Measurements from ENCODE around the gene CYP27C1. TPM values are rescaled to one million over a fixed set of nuclear protein-coding genes. Genes with fewer than 3 reads are reported as not detected.

CYP27C1 gene
- total RNA-seq, 1 experiment from 2014 or later = not detected

DNA sequence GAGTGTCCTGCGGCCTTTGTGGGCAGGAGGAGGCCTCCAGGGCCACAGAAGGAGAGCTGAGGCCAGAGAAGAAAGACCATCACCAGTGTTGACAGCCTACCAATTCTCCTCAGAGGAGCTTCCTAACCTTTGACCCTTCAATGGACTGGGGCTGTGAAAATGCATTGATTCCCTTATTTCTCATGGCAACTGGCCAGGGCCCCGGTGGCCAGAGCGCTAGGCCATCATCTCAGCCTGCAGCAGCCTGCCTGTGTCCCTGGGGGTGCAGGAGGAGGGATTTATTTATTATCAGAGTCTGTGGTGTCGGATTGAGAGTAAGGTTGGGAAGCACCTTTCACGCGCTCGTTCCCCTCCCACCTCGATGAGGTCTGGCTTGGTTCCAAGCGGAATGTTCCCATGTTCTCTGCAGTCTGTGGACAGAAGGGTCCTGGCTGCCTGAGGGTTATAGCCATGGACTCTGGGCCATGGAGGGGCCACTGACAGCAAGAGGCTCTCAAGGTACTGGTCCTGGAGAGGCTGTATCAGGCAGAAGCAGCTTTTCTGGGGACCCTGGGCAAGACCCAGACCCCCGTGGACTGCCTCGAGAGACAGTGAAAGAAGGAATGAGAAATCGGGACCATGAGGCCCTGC lies 53.8 kb downstream of the CYP27C1 start:
- no peaks in the 10 kb centered on the region for H3K9me3 ChIP-seq (ENCODE audit: control insufficient read depth in 1 of 2, insufficient read depth in 1 of 2, low read depth in 1 of 2, low read length in 2 of 2)
- H3K9ac ChIP-seq (ENCODE audit: low read length) = no peak overlapping the region
- no peaks in the 10 kb centered on the region for H3K36me3 ChIP-seq (ENCODE audit: control insufficient read depth in 1 of 2, insufficient read depth in 2 of 2, low read length in 2 of 2)
- RAD21 ChIA-PET (ENCODE audit: low non-redundant PET in 1 of 2, low total read pairs in 2 of 2, uncharacterized antibody in 2 of 2, unreplicated experiment in 2 of 2) = no interaction called here
- no peak overlapping the region for H3K4me3 ChIP-seq (replicated peaks in 1 of 2; ENCODE audit: low read depth in 1 of 2, low read length in 2 of 2)
- no peaks in the 10 kb centered on the region for H3K4me1 ChIP-seq (ENCODE audit: control insufficient read depth in 1 of 2, insufficient read depth in 2 of 2, low read length in 2 of 2)
- H3K27ac ChIP-seq (ENCODE audit: low read depth, low read length) = no peak overlapping the region
- CTCF ChIA-PET = interaction anchor here (1.2 kb wide), 1 partner anchor 31 kb away, joined by 4 read pairs; no protein-coding TSS in a partner anchor
- H3K79me2 ChIP-seq (ENCODE audit: insufficient read depth, low read length) = no peaks in the 10 kb centered on the region
- BruUV-seq (replicated peaks) = no TSS peak
- no peak for ATAC-seq
- no peak for TF ChIP-seq YY1 (IDR thresholded peaks at IDR 0.05; ENCODE audit: extremely low read depth, insufficient replicate concordance, low read depth, low read length)
- TF ChIP-seq EZH2 (IDR thresholded peaks at IDR 0.05) = no peak
- no peak for TF ChIP-seq TCF7L2 (IDR thresholded peaks at IDR 0.05; ENCODE audit: borderline replicate concordance, extremely low read depth, insufficient read depth, insufficient read length)
- no peak for TF ChIP-seq REST (IDR thresholded peaks at IDR 0.05; ENCODE audit: low read depth)
- no peak for TF ChIP-seq ELF1 (IDR thresholded peaks at IDR 0.05; ENCODE audit: borderline replicate concordance, low read depth)
- no peak for TF ChIP-seq SRF (IDR thresholded peaks at IDR 0.05; ENCODE audit: low read depth)
- TF ChIP-seq CEBPB (IDR thresholded peaks at IDR 0.05; ENCODE audit: low read depth) = no peak
- no peak for TF ChIP-seq SP1 (IDR thresholded peaks at IDR 0.05; ENCODE audit: low read depth)
- no peak for TF ChIP-seq POLR2AphosphoS5 (IDR thresholded peaks at IDR 0.05; ENCODE audit: low read depth, low read length)
- no peak for TF ChIP-seq ZFX (IDR thresholded peaks at IDR 0.05)
- TF ChIP-seq MAX (IDR thresholded peaks at IDR 0.05) = no peak
- intact Hi-C loops (cut with micrococcal nuclease) = no loop called here
- H2AFZ ChIP-seq (ENCODE audit: low read depth, low read length, poor library complexity, severe bottlenecking) = no peak overlapping the region
- POLR2A ChIA-PET = no interaction called here
- H4K20me1 ChIP-seq (ENCODE audit: insufficient read depth) = no peaks in the 10 kb centered on the region
- no peaks in the 10 kb centered on the region for H3K9me2 ChIP-seq (ENCODE audit: insufficient read depth)
- no peak for DNase-seq (ENCODE audit: low read depth, low spot score)
- H3K27me3 ChIP-seq (ENCODE audit: insufficient read depth, low read length) = no peaks in the 10 kb centered on the region
- no peak overlapping the region for H3K4me2 ChIP-seq (ENCODE audit: low read length)
